ENCODE data around the gene NDEL1.

NDEL1 gene

DNA sequence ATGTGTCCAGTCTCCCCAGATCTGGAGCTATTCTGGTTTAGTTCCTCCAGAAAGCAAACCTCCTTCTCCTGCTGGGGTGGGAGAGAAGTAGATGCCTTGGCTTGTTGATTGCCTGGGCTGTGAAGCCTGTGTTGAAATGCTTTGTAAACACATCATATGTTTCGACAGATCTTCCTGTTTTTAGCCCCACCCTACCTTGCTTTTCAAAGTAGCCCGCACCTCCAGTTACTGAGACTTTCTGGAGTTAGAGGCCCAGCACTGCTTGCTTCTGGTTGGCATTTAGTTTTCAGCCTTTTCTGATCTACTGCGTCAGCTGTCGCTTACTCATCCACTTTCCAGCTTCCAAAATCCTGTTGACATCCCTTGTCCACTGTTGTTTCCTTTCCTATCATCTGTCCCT, 17.9 kb upstream of the NDEL1 start:
- DNase-seq (ENCODE audit: low read depth) = no peak

GRCh38 chr17:8418471-8418870, 17.2 kb upstream of the NDEL1 start:
- DNase-seq (ENCODE audit: low read depth) = no peak

DNA sequence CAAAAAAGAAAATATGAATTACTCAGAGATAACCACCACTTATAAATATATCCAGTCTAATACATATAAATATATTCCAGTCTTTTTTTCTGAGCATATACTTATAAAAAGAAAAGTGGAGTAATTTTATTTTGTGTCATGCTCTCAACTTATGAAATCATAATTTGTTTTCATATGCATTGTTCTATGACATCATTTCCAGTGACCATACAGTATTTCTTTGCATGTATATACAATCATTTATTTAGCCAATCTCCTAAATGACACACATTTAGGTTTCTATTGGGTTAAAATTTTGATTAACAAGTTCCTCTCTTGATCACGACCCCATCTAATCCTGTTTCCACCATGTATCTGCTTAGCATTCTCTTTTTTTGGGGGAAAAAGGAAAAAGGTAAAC, 16.4 kb upstream of the NDEL1 start:
- no peak for DNase-seq (ENCODE audit: low read depth)

- DNase-seq (ENCODE audit: low read depth) = no peak
Observed at GRCh38 chr17:8420041-8420934, 15.4 kb upstream of the NDEL1 start.

GRCh38 chr17:8421571-8421970, 14.1 kb upstream of the NDEL1 start:
- no peak for DNase-seq (ENCODE audit: low read depth)

- DNase-seq (ENCODE audit: low read depth) = no peak
Observed at GRCh38 chr17:8426094-8426720, 9.5 kb upstream of the NDEL1 start.

DNA sequence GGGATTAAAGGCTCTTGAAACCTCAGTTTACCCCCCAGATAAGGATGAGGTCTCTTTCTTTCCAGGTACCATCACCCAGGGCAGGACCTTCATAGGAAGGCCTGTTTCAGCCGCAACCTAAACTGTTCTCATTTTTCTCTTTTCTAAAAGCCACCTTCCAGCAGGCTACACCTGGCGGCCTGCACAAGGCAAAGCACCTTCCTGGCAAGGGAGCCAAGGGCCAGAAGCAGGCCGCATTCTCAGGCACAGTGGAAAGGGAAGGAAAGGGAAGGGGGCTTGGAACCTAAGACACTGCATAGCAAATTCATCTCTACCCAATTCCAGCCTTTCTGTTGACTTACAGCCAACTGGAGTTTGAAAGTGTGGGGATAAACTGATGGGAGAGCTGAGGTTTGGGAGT, 8.9 kb upstream of the NDEL1 start:
- no peak for DNase-seq (ENCODE audit: low read depth)

GRCh38 chr17:8430966-8431365, 4.7 kb upstream of the NDEL1 start:
- DNase-seq (ENCODE audit: low read depth) = no peak

- DNase-seq (ENCODE audit: low read depth) = peak; percentile 31
Observed at GRCh38 chr17:8436169-8436843, 622 bp downstream of the NDEL1 start.

DNA sequence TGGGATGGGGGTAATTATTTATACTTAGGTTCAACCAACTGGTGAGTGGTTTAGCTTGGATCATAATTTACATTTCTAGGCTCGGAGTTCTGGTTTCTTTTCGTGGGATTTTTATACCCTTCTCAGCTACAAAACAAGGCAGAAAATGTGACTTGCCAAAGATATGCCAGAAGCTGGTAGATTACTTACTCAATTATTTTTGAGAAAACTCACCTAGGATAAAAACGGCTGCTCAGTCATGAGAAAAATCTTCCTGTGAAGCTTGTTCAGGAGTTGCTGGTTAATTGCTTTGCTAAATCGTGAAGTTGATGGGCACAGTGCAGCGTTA, 1.1 kb downstream of the NDEL1 start:
- DNase-seq (ENCODE audit: low read depth) = no peak

- DNase-seq (ENCODE audit: low read depth) = no peak
Observed at GRCh38 chr17:8438441-8438840, 2.8 kb downstream of the NDEL1 start.

- no peak for DNase-seq (ENCODE audit: low read depth)
Observed at GRCh38 chr17:8439681-8440080, 4.0 kb downstream of the NDEL1 start.

DNA sequence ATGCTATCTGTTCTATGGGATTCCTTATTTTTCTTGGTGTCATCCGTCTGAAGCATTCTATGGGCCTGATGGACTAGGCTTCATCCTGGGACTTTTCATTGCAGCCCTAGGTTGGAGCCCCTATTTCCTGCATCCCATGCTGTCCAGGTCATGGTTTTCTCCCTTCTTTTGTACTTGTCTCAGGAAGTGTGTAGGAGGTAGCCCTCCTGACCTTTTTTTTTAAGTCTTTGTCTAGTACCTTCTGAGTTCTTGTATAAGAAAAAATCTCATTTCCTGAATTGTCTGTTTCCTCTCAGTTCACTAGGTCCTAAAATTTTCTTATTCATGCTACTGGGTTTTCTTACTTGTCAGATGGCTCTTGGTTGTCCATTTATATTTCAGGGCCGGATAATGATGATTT, 6.0 kb downstream of the NDEL1 start:
- DNase-seq (ENCODE audit: low read depth) = no peak

GRCh38 chr17:8442310-8442709, 6.6 kb downstream of the NDEL1 start:
- no peak for DNase-seq (ENCODE audit: low read depth)

GRCh38 chr17:8443756-8444155, 8.1 kb downstream of the NDEL1 start:
- DNase-seq (ENCODE audit: low read depth) = no peak

DNA sequence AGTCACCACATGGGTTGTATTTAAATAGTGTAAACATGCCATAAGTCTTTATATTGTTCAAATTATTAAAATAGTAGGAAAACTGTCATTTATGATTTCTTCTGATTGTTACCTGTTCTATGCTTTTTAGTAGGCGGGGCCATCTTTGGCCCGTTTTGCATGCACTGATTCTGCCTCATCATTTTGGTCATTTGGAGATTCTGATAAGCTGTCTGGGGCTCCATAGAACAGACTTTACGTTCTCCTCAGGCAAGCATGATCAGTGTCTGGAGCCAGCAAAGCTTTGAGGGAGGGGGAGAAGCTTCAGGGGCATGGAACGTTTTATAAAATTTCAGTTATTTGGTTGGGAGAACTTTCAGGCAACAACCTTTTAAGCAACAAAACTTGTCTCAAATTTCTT, 8.8 kb downstream of the NDEL1 start:
- DNase-seq (ENCODE audit: low read depth) = no peak

GRCh38 chr17:8445536-8445935, 9.9 kb downstream of the NDEL1 start:
- no peak for DNase-seq (ENCODE audit: low read depth)

DNA sequence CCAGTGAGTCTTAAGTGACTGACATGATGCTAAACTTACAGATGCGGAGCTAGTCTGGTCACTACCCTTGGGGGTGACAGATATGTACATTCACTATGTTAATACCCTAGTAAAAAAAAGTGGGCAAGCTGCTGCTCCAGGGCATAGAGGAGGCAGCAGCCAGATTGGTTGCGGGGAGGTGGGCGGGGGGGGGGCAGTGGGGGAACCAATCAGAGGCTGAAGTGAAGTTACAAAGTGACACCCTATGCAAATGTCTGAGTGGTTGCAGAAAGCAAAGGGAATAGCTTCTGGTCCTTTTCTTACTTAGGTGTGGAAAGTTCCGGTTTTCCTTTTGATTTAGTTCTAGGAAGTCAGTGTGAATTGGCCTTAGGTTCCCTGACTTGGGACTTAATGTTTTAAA, 12.1 kb downstream of the NDEL1 start:
- DNase-seq (ENCODE audit: low read depth) = no peak

- no peak for DNase-seq (ENCODE audit: low read depth)
Observed at GRCh38 chr17:8448310-8448709, 12.6 kb downstream of the NDEL1 start.

- no peak for DNase-seq (ENCODE audit: low read depth)
Observed at GRCh38 chr17:8451933-8452614, 16.4 kb downstream of the NDEL1 start.

- DNase-seq (ENCODE audit: low read depth) = no peak
Observed at GRCh38 chr17:8453326-8453725, 17.6 kb downstream of the NDEL1 start.

- no peak for DNase-seq (ENCODE audit: low read depth)
Observed at GRCh38 chr17:8455665-8456209, 20.1 kb downstream of the NDEL1 start.
